MCF 10A (cell line): ENCODE measurements around the gene CPSF4. TPM values are rescaled to one million over a fixed set of nuclear protein-coding genes. Genes with fewer than 3 reads are reported as not detected.
A peak's percentile ranks its signal among the peaks of the same experiment; 100 is the strongest.

Source experiments
- BruUV-seq: library from RNA; stranded (reverse); fragments of 400-500 nt; replicated peaks from 2 replicates; lab custom pipeline; 2021; lab: Mats Ljungman, UMichigan
- CTCF ChIA-PET: fragments of 300-600 bp; sonication (Branson Sonifier 250); formaldehyde crosslinking; extraction: SDS; loops from one replicate; lab custom pipeline; 2021; ENCODE audit warnings: antibody characterized with exemption, inconsistent platforms; lab: Yijun Ruan, JAX
- POLR2A ChIA-PET: fragments of 300-600, 350-650 bp; sonication (Branson Sonifier 250); formaldehyde crosslinking; extraction: SDS; loops from one replicate; lab custom pipeline; 2020; ENCODE audit warnings: antibody characterized with exemption, inconsistent platforms; lab: Yijun Ruan, JAX
- DNase-seq: peaks from one replicate; pipeline ENCODE4 v3.0.0-alpha.2; 2018; ENCODE audit not compliant: unreplicated experiment
- H3K27ac Mint-ChIP-seq: one replicate; pipeline ENCODE4 v1.8.0; 2022; ENCODE audit warnings: mild to moderate bottlenecking, low read depth, mixed read lengths; ENCODE audit not compliant: unreplicated experiment
- H3K27me3 Mint-ChIP-seq: one replicate; pipeline ENCODE4 v1.8.0; 2022; ENCODE audit warnings: mixed read lengths; ENCODE audit not compliant: insufficient read depth, unreplicated experiment
- H3K36me3 Mint-ChIP-seq: one replicate; pipeline ENCODE4 v1.8.0; 2022; ENCODE audit warnings: mild to moderate bottlenecking, moderate library complexity, mixed read lengths; ENCODE audit not compliant: insufficient read depth, unreplicated experiment
- H3K4me1 Mint-ChIP-seq: one replicate; pipeline ENCODE4 v1.8.0; 2022; ENCODE audit warnings: mixed read lengths; ENCODE audit not compliant: insufficient read depth, unreplicated experiment
- H3K4me3 Mint-ChIP-seq: one replicate; pipeline ENCODE4 v1.8.0; 2022; ENCODE audit warnings: mild to moderate bottlenecking, moderate library complexity, mixed read lengths; ENCODE audit not compliant: unreplicated experiment
- H3K9me3 Mint-ChIP-seq: one replicate; pipeline ENCODE4 v1.8.0; 2022; ENCODE audit warnings: mixed read lengths; ENCODE audit not compliant: unreplicated experiment
- intact Hi-C: fragments of 100-400 bp; cut with micrococcal nuclease; formaldehyde crosslinking; loops from 2 replicates; pipeline ENCODE4 v1.14.1; 2022
- total RNA-seq: library from RNA; stranded (reverse); gene quantifications from 2 replicates; pipeline ENCODE4 v1.2.3, GENCODE V29; 2022
- TF ChIP-seq, protein P1 (sequence below): fragments of 200-600 bp; IDR thresholded peaks from one replicate; pipeline ENCODE4 v1.8.0; 2022; ENCODE audit warnings: antibody characterized with exemption, mild to moderate bottlenecking; ENCODE audit not compliant: unreplicated experiment

Gene CPSF4
- total RNA-seq, 1 experiment from 2014 or later, result 62.6 TPM

DNA sequence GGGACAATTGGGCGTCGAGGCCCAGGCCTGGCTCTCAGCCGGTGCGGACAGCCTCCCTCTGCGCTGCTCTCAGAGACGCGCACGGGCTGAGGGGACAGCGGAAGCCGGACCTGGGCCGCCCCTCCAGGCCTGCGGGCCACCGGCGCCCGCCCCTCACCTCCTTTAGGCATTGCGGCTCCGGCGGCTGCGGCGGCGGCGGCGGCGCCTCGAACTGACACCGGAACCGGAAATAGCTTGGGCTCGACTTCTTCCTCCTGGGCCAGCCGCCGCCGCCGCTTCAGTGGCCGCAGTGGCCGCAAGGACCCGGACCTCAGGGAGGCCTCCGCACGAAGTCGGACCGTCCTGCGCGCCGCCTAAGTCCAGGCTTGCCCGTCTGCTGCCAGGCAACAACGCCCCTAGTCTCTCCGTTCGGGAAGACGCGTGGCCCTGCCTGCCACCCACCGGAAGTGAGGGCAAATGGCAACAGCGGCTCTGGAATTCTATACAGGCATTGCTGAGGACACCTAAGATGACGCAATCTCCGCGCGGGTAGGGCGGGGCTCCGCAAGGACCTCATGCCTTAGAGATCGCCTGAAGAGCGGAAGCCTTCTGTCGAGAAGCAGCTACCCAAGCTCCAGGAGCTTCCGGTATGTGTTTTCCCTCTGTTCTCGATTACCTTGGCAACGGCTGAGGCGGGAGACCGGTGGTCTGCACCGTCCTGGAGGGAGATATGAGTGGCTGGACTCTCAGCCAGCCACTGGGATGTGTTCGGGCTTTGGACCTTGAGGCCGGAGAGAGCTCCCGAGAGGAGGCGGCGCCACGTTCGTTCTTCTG is 30.2 kb upstream of the CPSF4 start, which contains the start of the genes BUD31 and PDAP1:
Gene BUD31 (plus strand): TSS at position 591 of the 813 bp plus-strand sequence. CDS start 2,124 bp downstream, outside the sequence.
Gene PDAP1 (minus strand): TSS at position 219 of the 813 bp plus-strand sequence. CDS start 49 bp downstream, at position 170.
- ChIA-PET CTCF (interaction anchor here (0.6 to 1.6 kb wide), 4 partner anchors 10 to 48 kb away, joined by 3 to 6 read pairs (median 4); no protein-coding TSS in a partner anchor), POLR2A (interaction anchor here (0.5 to 4.0 kb wide), 45 partner anchors 9 to 1020 kb away, joined by 3 to 46 read pairs (median 5); partner anchors contain the start of genes ARPC1A, ARPC1B, ATP5MF and CPSF4)
- intact Hi-C loops, result loop anchor here (2.0 kb wide), 1 partner anchor 30 kb away; no protein-coding TSS in a partner anchor
- H3K27ac Mint-ChIP-seq, result peak within 1 kb of the TSS; percentile 98
- peak within 1 kb of the TSS; percentile 97 for H3K4me3 Mint-ChIP-seq
- TF ChIP-seq, protein P1, sequence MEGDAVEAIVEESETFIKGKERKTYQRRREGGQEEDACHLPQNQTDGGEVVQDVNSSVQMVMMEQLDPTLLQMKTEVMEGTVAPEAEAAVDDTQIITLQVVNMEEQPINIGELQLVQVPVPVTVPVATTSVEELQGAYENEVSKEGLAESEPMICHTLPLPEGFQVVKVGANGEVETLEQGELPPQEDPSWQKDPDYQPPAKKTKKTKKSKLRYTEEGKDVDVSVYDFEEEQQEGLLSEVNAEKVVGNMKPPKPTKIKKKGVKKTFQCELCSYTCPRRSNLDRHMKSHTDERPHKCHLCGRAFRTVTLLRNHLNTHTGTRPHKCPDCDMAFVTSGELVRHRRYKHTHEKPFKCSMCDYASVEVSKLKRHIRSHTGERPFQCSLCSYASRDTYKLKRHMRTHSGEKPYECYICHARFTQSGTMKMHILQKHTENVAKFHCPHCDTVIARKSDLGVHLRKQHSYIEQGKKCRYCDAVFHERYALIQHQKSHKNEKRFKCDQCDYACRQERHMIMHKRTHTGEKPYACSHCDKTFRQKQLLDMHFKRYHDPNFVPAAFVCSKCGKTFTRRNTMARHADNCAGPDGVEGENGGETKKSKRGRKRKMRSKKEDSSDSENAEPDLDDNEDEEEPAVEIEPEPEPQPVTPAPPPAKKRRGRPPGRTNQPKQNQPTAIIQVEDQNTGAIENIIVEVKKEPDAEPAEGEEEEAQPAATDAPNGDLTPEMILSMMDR, result no peak
- peaks cover 66% of the 10 kb centered on the region for H3K36me3 Mint-ChIP-seq
- no TSS peak for BruUV-seq
- DNase-seq, result peak; percentile 91
- H3K9me3 Mint-ChIP-seq, result no peaks in the 10 kb centered on the region
- peaks cover 30% of the 10 kb centered on the region for H3K4me1 Mint-ChIP-seq
- H3K27me3 Mint-ChIP-seq, result no peaks in the 10 kb centered on the region

DNA sequence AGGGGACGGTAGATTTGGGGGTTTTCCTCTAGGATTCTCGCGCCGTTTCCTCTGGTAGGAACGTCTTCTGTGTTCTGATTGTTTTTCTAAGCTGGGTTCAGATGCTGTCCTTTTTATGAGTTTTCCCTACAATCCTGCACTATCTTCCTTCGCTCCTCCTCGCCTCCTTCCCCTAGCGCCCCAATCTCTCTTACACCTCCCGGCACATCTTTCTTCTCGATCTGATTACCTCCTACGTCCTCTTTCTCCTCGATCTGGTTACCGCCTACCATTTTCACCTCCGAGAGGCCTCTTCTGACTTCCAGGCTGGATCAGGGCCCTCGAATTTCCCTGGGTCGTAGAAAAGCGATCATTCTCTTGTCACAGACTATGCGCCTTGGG is 29.6 kb upstream of the CPSF4 start:
- CTCF ChIA-PET, result interaction anchor here (0.6 to 0.9 kb wide), 2 partner anchors 44 to 49 kb away, joined by 3 to 4 read pairs; no protein-coding TSS in a partner anchor
- peak overlapping the region; percentile 98 for H3K27ac Mint-ChIP-seq
- H3K4me3 Mint-ChIP-seq, result peak overlapping the region; percentile 97
- peaks cover 26% of the 10 kb centered on the region for H3K4me1 Mint-ChIP-seq
- TSS peak; percentile 54 for BruUV-seq
- TF ChIP-seq, protein P1, result no peak
- H3K27me3 Mint-ChIP-seq, result no peaks in the 10 kb centered on the region
- POLR2A ChIA-PET, result interaction anchor here (0.5 to 4.0 kb wide), 42 partner anchors 9 to 1129 kb away, joined by 3 to 46 read pairs (median 5); partner anchors contain the start of genes ARPC1A, ATP5MF, CPSF4 and KPNA7
- H3K36me3 Mint-ChIP-seq, result peaks cover 66% of the 10 kb centered on the region
- intact Hi-C loops, result loop anchor here (2.0 kb wide), 1 partner anchor 30 kb away; no protein-coding TSS in a partner anchor
- no peak for DNase-seq
- H3K9me3 Mint-ChIP-seq, result no peaks in the 10 kb centered on the region

DNA sequence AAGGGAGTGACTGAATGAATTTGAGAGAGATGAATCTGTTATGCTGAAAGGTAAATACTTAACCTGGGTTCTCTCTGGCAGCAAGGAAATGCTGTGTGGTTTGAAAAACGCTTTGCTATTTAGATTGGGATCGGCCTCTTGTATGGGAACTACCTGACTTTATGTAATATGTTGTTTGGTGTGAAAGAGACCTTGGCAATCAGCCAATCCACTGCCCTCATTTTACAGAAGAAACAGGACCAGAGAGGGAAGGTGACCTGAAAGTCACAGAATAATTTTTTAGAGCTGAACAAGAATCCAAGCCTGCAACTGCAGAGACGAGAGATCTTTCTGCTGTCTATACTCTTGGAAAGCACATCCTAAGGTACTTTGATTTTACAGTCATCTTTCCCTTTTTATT is 28.9 kb upstream of the CPSF4 start:
- POLR2A ChIA-PET, result interaction anchor here (0.6 to 3.9 kb wide), 15 partner anchors 10 to 1129 kb away, joined by 3 to 33 read pairs (median 5); partner anchors contain the start of genes ATP5MF, CPSF4, KPNA7 and PTCD1
- CTCF ChIA-PET, result no interaction called here
- DNase-seq, result no peak
- no peaks in the 10 kb centered on the region for H3K27me3 Mint-ChIP-seq
- no peaks in the 10 kb centered on the region for H3K9me3 Mint-ChIP-seq
- peaks cover 23% of the 10 kb centered on the region for H3K4me1 Mint-ChIP-seq
- no TSS peak for BruUV-seq
- TF ChIP-seq, protein P1, result no peak
- H3K27ac Mint-ChIP-seq, result peak overlapping the region; percentile 98
- H3K4me3 Mint-ChIP-seq, result peak overlapping the region; percentile 97
- H3K36me3 Mint-ChIP-seq, result peaks cover 66% of the 10 kb centered on the region
- intact Hi-C loops, result loop anchor here (2.0 kb wide), 1 partner anchor 31 kb away; no protein-coding TSS in a partner anchor
